ENCODE data around the gene AMBRA1.
A peak's percentile ranks its signal among the peaks of the same experiment; 100 is the strongest.

The AMBRA1 gene

DNA sequence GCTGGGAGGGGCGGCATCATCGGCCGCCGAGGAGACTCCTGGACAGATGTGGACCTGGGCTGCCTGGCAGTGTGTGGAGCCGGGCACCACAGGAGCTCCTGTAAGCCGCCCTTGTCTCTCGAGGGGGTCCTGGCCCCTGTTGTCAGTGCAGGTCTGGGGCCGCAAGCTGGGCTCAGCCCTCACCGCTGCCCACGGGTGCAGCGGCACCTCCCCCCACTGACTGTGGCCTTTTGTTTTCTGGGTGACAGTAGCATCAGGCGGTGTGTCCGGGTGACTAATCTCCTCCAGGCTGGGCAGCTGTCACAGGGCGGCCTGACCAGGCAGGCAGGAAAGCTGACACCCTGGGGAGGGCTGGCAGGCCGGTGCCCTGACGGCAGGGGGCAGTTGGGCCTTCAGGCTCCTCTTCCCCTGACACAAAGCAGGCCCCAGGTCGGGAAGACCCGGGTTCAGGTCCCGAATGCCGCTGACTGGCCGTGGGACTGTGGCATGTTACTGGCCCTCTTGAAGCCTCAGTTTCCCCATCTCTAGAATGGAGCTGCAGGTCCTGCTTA, 230.3 kb downstream of the AMBRA1 start:
- no peak for DNase-seq

GRCh38 chr11:46363031-46363407, 230.8 kb downstream of the AMBRA1 start:
- DNase-seq, result no peak

DNA sequence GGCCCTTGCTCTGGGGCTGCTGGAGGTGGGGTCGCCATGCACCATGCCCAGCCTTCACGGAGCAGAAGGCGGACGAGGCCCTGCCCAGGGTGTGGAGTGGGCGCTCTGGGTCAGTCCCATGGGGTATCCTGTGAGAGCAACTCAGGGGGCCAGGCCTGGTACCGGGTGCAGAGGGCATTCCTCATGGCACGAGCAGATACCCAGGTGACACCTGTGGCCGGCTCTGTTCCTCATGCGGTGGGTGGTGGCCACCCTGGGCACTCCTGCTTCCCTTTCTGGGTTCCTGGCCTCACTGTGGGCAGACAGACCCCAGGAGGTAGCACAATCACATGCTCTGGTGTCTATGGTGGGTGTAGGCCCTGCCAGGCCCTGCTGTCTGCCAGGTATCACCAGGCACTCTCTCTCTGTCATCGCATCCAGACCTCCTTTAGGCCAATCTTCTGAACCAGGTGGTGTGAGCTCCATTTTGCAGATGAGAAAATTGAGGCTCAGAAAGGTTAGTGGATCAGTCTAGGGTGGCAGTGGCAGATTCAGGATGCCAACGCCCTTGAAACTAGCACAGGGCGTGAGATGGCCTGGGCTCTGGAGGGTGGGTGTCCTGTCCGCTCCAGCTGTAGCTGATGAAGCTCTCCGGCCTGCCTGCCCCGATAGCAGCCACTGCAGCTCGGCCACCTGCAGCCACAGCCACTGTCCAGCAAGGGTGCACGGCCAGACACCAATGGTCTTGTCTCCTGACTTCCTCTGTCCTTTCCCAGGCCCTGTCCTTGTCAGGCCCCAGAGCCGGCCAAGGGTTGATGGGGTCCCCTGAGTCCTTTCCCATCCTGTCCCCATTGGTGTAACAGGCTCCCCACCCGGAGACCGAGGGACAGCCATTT, 231.4 kb downstream of the AMBRA1 start:
- no peak for DNase-seq

DNA sequence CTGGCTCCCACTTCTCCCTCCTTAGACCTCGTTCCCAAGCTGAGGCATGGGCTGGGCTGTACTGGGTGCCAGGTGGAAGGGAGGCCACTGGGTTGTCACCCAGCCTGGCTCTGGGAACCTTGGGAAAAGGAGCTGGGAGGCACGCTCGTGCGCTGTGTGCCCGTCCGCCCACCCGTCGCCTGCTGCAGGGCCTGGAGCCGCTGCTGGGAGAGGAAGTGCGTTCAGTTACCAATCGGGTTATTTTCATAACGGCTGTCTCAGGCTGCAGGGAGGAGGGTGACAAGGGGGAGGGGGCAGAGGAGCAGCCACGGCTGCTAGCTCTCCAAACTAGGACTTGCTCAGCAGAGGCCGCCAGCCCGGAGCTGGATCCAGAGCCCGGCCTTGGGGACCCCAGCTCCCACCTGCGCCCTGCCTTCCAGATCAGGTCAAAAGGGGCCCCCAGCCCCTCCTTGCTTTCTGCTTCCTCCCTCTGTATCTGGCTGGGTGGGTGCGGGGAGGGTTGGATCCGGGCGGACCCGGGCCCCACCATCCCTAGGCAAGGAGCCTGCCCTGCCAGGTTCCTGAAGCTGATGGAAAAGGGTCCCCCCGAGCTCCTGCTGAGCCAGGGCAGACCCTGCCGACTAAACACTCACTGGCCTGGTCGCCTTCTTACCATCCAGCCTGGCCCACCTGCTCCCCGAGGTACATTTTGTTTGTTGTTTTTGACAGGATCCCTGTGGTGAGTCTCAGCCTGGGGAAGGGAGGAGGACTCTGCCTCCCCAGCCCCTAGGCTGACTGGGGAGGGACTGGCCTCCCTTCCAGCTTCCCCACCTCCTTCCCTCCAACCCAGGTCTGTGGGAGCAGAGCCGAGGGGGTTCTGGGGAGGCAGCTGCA, 232.3 kb downstream of the AMBRA1 start:
- DNase-seq, result no peak

GRCh38 chr11:46360878-46361277, 232.9 kb downstream of the AMBRA1 start:
- DNase-seq, result no peak

GRCh38 chr11:46359953-46360352, 233.9 kb downstream of the AMBRA1 start:
- DNase-seq, result no peak

- no peak for DNase-seq
Measured at GRCh38 chr11:46357483-46357936, 236.3 kb downstream of the AMBRA1 start.

GRCh38 chr11:46356924-46357482, 236.8 kb downstream of the AMBRA1 start:
- DNase-seq, result peak; percentile 42

- DNase-seq, result no peak
Measured at GRCh38 chr11:46353698-46354097, 240.1 kb downstream of the AMBRA1 start.

DNA sequence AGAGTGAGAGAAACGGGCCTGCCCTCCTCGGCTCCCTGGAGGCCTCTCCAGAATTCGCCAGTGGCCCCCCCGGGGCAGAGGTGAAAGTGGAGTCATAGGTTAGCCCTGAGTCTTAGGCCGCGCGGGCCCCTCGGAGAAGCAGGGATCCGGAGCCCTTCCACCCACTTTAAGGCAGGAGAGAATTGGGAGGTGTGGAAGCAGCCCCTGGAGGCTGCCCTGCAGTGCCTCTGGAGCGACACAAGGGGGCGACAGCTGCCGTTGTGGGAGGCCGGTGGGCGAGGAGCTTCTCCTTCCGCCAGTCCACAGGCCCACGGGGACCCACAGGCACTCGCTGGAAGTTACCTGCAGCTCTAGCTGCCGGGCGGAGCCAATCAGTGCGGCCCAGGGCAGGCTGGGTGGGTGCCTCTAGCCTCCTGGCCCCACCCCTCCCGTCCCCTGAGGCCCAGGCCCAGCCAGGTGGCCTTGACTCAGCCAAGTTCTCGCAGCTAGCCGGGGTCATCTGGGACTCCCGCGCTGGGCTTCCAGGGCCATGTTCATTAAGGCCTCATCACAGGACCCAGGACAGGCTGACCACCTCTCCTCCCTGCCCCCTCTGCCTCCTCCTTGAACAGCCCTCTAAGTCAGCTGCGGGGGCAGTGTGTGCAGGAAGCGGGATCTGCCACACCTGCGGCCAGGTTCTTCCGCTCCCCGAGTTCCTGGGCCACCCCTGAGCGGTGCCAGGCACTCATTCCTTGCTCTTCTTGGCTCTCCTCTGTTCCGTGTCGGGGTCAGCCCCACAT, 241.6 kb downstream of the AMBRA1 start:
- DNase-seq, result peak; percentile 20

- no peak for DNase-seq
Measured at GRCh38 chr11:46351606-46352005, 242.2 kb downstream of the AMBRA1 start.

GRCh38 chr11:46351148-46351547, 242.7 kb downstream of the AMBRA1 start:
- DNase-seq, result no peak

- DNase-seq, result no peak
Measured at GRCh38 chr11:46350695-46351094, 243.1 kb downstream of the AMBRA1 start.

GRCh38 chr11:46348566-46349401, 245.0 kb downstream of the AMBRA1 start:
- DNase-seq, result no peak

GRCh38 chr11:46347637-46348311, 246.0 kb downstream of the AMBRA1 start:
- no peak for DNase-seq

GRCh38 chr11:46346886-46347636, 246.8 kb downstream of the AMBRA1 start, which contains the start of gene DGKZ:
Gene DGKZ, plus strand, starts transcription at chr11:46347463. Its CDS starts 197 bp downstream, at chr11:46347660.
- peak; percentile 75 for DNase-seq
